ENCODE data around the gene MPND. TPM values are rescaled to one million over a fixed set of nuclear protein-coding genes. Genes with fewer than 3 reads are reported as not detected.

The MPND gene
- total RNA-seq, 2 donors from 2014 or later: 12.5 to 18.2 TPM

DNA sequence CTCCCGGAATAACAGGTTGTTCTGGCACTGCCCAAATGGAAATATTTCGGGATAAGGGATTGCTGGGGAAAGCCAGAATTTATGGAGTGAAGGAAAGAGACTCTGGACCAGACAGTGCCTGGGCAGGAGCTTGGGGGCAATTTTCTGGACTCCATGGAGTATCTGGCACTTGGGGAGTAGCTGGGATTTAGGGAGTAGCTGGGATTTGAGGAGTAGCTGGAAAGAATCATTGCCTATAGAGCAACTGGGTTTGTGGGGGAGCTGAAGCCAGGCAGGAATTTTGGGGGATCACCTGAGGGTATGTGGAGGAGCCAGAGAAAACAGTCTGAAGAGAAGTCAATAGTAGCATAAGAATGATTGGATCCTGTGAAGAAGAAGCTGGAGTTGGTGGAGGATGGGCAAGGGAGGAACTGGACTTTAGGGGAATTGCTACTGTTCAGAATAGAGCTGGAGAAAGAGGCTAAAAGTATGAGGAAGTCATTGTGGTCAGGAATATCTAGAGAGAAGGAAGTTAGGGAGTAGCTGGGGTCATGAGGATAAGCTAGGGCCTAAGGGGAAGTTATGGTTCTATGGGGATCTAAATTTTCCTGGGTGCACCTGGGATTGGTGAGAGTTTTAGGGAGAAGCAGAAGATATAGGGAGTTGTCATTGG lies 24.2 kb upstream of the MPND start:
- intact Hi-C loops (cut with DNase I): no loop called here
- 98% methylated on average over 2 of the region's 2 CpGs for WGBS
- Histone ChIP-seq H3K9me3 (no peaks in the 10 kb centered on the region), H3K36me3 (no peaks in the 10 kb centered on the region), H3K27ac (no peak overlapping the region), H3K27me3 (replicated peaks; ENCODE audit: insufficient read depth) (no peaks in the 10 kb centered on the region), H3K4me3 (no peak overlapping the region), H3K4me1 (replicated peaks) (no peaks in the 10 kb centered on the region)
- TF ChIP-seq, protein P1, sequence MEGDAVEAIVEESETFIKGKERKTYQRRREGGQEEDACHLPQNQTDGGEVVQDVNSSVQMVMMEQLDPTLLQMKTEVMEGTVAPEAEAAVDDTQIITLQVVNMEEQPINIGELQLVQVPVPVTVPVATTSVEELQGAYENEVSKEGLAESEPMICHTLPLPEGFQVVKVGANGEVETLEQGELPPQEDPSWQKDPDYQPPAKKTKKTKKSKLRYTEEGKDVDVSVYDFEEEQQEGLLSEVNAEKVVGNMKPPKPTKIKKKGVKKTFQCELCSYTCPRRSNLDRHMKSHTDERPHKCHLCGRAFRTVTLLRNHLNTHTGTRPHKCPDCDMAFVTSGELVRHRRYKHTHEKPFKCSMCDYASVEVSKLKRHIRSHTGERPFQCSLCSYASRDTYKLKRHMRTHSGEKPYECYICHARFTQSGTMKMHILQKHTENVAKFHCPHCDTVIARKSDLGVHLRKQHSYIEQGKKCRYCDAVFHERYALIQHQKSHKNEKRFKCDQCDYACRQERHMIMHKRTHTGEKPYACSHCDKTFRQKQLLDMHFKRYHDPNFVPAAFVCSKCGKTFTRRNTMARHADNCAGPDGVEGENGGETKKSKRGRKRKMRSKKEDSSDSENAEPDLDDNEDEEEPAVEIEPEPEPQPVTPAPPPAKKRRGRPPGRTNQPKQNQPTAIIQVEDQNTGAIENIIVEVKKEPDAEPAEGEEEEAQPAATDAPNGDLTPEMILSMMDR (IDR thresholded peaks at IDR 0.05): no peak
- TF ChIP-seq POLR2AphosphoS5 (IDR thresholded peaks at IDR 0.05): no peak
- no peak for DNase-seq (ENCODE audit: low spot score)

DNA sequence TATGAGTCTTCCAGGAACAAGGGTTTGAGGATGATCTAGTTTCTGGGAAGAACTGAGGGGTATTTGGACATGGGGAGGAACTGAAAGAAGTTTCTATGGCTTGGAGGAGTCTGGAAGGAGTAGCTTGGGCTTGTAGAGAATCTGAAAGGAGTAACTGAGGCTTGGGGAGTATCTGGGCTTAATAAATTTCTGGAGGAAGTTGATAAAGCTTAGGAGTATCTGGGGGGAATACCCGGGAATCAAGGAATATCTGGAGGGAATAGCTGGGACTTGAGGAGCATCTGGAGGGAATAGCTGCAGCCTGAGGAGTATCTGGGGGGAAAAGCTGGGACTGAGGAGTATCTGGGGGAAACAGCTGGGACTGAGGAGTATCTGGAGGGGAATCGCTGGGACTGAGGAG lies 22.9 kb upstream of the MPND start:
- H3K4me3 ChIP-seq: no peak overlapping the region
- no peaks in the 10 kb centered on the region for H3K9me3 ChIP-seq
- intact Hi-C loops (cut with DNase I): no loop called here
- H3K4me1 ChIP-seq (replicated peaks): no peaks in the 10 kb centered on the region
- WGBS: 96% methylated on average over 2 of the region's 2 CpGs
- H3K27ac ChIP-seq: no peak overlapping the region
- TF ChIP-seq, protein P1 (IDR thresholded peaks at IDR 0.05): no peak
- TF ChIP-seq POLR2AphosphoS5 (IDR thresholded peaks at IDR 0.05) (no peak), POLR2A (IDR thresholded peaks at IDR 0.05) (no peak)
- no peaks in the 10 kb centered on the region for H3K27me3 ChIP-seq (replicated peaks; ENCODE audit: insufficient read depth)
- DNase-seq (ENCODE audit: low spot score): no peak
- no peaks in the 10 kb centered on the region for H3K36me3 ChIP-seq

DNA sequence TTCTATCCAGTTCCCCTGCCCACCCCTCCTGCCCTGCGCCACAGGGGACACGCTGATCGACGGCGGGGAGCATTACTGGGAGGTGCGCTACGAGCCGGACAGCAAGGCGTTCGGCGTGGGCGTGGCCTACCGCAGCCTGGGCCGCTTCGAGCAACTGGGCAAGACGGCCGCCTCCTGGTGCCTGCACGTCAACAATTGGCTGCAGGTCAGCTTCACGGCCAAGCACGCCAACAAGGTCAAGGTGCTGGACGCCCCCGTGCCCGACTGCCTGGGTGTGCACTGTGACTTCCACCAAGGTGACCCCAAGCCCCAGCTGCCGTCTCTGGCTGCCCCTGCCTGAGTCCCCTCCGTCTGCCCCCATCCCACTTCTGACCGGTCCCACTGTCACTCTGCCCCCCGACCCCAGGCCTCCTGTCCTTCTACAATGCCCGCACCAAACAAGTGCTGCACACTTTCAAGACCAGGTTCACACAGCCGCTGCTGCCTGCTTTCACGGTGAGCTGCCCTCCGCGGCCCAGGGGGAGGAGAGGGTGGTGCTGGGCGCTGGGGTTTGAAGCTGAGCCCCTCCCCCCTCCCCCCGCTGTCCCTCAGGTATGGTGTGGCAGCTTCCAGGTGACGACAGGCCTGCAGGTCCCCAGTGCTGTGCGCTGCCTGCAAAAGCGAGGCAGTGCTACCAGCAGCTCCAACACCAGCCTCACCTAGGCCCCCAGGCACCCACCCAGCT lies 20.3 kb upstream of the MPND start:
- TF ChIP-seq POLR2A (IDR thresholded peaks at IDR 0.05) (no peak), POLR2AphosphoS5 (IDR thresholded peaks at IDR 0.05) (no peak)
- TF ChIP-seq, protein P1 (IDR thresholded peaks at IDR 0.05): no peak
- Histone ChIP-seq H3K4me3 (no peak overlapping the region), H3K9me3 (no peaks in the 10 kb centered on the region), H3K27ac (no peak overlapping the region), H3K36me3 (no peaks in the 10 kb centered on the region), H3K27me3 (replicated peaks; ENCODE audit: insufficient read depth) (no peaks in the 10 kb centered on the region), H3K4me1 (replicated peaks) (no peaks in the 10 kb centered on the region)
- no peak for DNase-seq (ENCODE audit: low spot score)
- WGBS: 71% methylated on average over 37 of the region's 37 CpGs
- intact Hi-C loops (cut with DNase I): no loop called here

DNA sequence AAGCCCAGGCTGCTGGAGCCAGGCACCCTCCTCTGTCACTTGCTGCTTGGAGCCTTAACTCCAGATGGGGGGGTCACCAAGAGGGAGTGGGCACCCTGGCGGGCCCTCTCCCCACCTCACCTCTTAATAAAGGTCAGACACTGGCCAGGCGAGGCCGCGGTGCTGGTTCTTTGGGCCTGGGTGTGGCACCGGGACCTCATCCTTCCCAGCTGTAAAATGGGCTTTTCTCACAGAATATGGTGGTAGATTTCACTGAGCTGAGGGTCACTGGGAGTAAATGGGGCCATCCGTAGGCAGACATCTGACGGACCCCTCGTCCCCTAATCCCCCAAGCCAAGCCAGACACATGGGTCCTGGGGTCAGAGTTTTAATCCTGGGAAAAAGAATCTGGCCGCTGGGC lies 19.7 kb upstream of the MPND start:
- no peak for DNase-seq (ENCODE audit: low spot score)
- no peak overlapping the region for H3K27ac ChIP-seq
- 98% methylated on average over 7 of the region's 9 CpGs for WGBS
- no peaks in the 10 kb centered on the region for H3K36me3 ChIP-seq
- no peak overlapping the region for H3K4me3 ChIP-seq
- H3K27me3 ChIP-seq (replicated peaks; ENCODE audit: insufficient read depth): no peaks in the 10 kb centered on the region
- H3K9me3 ChIP-seq: no peaks in the 10 kb centered on the region
- intact Hi-C loops (cut with DNase I): no loop called here
- H3K4me1 ChIP-seq (replicated peaks): no peaks in the 10 kb centered on the region
- TF ChIP-seq, protein P1 (IDR thresholded peaks at IDR 0.05): no peak
- TF ChIP-seq POLR2A (IDR thresholded peaks at IDR 0.05) (no peak), POLR2AphosphoS5 (IDR thresholded peaks at IDR 0.05) (no peak)

DNA sequence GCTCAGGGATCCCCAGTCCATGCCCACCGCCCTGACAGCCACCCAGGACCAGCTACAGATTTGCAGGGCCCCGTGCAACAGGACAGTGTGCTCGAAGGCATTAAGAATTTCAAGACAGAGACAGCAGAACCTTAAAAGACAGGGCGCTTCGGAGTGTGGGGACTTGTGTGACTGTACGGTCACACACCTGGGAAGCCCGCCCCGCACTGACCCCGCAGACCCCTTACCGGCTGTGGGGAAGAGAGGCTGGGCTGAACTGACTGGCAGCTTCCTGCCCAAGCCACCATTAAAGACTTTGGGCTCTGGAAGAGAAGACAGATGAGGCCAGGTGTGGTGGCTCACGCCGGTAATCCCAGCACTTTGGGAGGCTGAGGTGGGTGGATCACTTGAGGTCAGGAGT lies 19.1 kb upstream of the MPND start:
- no peaks in the 10 kb centered on the region for H3K36me3 ChIP-seq

More for the DNA sequence above, 19.1 kb upstream of the MPND start:
- Histone ChIP-seq H3K27me3 (replicated peaks; ENCODE audit: insufficient read depth) (no peaks in the 10 kb centered on the region), H3K27ac (no peak overlapping the region), H3K4me1 (replicated peaks) (no peaks in the 10 kb centered on the region), H3K9me3 (no peaks in the 10 kb centered on the region), H3K4me3 (no peak overlapping the region)
- no peak for DNase-seq (ENCODE audit: low spot score)
- intact Hi-C loops (cut with DNase I): no loop called here
- TF ChIP-seq, protein P1 (IDR thresholded peaks at IDR 0.05): no peak
- no peak for TF ChIP-seq POLR2AphosphoS5 (IDR thresholded peaks at IDR 0.05)
- no peak for TF ChIP-seq POLR2A (IDR thresholded peaks at IDR 0.05)
- 87% methylated on average over 12 of the region's 12 CpGs for WGBS
